ENCODE measurements around the gene GPR153. TPM values are rescaled to one million over a fixed set of nuclear protein-coding genes. Genes with fewer than 3 reads are reported as not detected.

The GPR153 gene
- total and polyA plus RNA-seq, 12 donors: 1.8 to 8.5 (median 3.6) TPM

DNA sequence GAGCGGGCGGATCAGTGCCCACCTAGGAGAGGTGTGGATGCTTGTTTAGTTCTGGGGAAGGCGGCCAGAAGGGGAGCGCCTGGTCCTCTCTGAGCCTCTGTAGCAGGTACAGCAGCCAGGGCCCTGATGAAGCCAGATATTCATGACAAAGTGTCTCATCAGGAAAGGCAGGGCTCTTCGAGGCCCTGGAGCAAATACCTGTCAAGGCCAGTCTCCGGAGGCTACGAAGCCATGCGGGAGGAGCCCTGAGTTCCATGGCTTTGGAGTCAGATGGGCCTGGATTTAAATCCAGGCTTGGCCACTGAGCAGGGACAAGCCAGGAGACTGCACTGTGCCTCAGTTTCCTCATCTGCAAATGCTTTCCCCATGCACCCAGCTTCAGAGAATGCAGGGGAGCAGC is 25.4 kb upstream of the GPR153 start:
- H3K4me1 ChIP-seq: peaks cover 0 to 23% (median 7%) of the 10 kb centered on the region in 9 donors
- ATAC-seq (no peak), DNase-seq (no peak)
- no peak overlapping the region for H3K27ac ChIP-seq
- intact Hi-C loops (cut with DNase I): no loop called here
- no peaks in the 10 kb centered on the region for H3K9me3 ChIP-seq
- no peak overlapping the region for H3K4me3 ChIP-seq
- WGBS, 2 donors: 96 to 97% methylated on average over 8 of the region's 8 CpGs
- H3K27me3 ChIP-seq: no peaks in the 10 kb centered on the region
- H3K36me3 ChIP-seq: no peaks in the 10 kb centered on the region
- TF ChIP-seq, protein P1, sequence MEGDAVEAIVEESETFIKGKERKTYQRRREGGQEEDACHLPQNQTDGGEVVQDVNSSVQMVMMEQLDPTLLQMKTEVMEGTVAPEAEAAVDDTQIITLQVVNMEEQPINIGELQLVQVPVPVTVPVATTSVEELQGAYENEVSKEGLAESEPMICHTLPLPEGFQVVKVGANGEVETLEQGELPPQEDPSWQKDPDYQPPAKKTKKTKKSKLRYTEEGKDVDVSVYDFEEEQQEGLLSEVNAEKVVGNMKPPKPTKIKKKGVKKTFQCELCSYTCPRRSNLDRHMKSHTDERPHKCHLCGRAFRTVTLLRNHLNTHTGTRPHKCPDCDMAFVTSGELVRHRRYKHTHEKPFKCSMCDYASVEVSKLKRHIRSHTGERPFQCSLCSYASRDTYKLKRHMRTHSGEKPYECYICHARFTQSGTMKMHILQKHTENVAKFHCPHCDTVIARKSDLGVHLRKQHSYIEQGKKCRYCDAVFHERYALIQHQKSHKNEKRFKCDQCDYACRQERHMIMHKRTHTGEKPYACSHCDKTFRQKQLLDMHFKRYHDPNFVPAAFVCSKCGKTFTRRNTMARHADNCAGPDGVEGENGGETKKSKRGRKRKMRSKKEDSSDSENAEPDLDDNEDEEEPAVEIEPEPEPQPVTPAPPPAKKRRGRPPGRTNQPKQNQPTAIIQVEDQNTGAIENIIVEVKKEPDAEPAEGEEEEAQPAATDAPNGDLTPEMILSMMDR (IDR thresholded peaks at IDR 0.05): no peak

DNA sequence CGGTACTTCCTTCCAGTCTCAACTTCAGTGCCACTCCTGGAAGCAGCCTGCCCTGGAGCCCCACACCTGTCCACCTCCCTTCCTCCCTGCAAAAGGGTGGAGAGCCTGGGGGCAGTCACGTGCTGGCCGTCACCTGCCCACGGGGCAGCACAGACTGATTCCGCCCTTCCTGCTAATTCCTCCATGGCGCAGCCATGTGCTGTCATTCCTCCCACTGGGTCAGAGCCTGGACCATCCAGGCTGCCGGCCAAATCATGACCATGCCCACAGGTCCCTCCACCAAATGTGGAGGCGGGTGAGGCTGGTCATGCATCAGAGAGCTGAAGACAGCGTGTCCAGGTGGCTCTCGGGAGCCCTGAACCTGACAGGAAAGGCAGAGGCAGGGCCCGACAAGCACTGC is 24.4 kb upstream of the GPR153 start:
- Histone ChIP-seq H3K9me3 (no peaks in the 10 kb centered on the region), H3K27me3 (no peaks in the 10 kb centered on the region), H3K27ac (no peak overlapping the region), H3K4me1 (peaks cover 0 to 16% (median 3%) of the 10 kb centered on the region in 9 donors), H3K4me3 (no peak overlapping the region), H3K36me3 (no peaks in the 10 kb centered on the region)
- intact Hi-C loops (cut with DNase I): no loop called here
- TF ChIP-seq, protein P1 (IDR thresholded peaks at IDR 0.05): no peak
- 92 to 94% methylated on average over 11 of the region's 11 CpGs for WGBS, 2 donors
- DNase-seq (no peak), ATAC-seq (no peak)

DNA sequence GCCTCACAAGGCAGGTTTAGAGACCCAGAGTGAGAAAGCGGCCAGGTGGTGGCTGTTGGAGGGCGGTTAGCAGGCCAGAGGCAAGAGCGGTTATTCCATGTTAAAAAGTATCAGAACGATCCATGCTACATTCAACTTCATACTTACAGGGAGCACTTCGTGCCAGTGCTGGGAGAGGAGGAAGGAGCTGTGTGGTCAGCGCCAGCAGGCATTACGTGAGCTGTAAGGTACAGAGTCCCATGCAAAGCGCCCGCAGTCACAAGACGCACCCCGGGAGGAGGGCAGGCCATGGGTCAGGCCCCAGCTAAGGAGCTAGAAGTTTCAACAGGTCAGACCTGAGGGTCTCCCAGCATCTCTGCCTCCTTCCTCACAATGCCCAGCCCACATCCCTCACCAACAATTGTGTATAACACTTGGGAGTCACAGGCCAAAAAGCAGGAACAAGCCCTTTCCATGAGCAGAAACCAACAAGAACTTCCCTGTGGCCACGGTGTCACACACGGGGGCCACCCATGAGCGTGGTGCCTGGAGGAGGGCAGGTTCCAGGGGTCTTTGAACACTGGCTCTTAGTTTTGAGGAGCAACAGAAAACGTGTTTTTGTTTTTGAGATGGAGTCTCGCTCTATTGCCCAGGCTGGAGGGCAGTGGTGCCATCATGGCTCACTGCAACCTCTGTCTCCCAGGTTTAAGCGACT is 21.8 kb upstream of the GPR153 start:
- H3K36me3 ChIP-seq: no peaks in the 10 kb centered on the region
- H3K9me3 ChIP-seq: no peaks in the 10 kb centered on the region
- H3K4me1 ChIP-seq: no peaks in the 10 kb centered on the region
- DNase-seq (no peak), ATAC-seq (no peak)
- intact Hi-C loops (cut with DNase I): loop anchor here in 1 of 10 donors (5.0 kb wide), 1 partner anchor 35 kb away; no protein-coding TSS in a partner anchor
- no peaks in the 10 kb centered on the region for H3K27me3 ChIP-seq
- H3K4me3 ChIP-seq: no peak overlapping the region
- TF ChIP-seq, protein P1 (IDR thresholded peaks at IDR 0.05): no peak
- WGBS, 2 donors: 93 to 97% methylated on average over 17 of the region's 17 CpGs
- no peak overlapping the region for H3K27ac ChIP-seq

DNA sequence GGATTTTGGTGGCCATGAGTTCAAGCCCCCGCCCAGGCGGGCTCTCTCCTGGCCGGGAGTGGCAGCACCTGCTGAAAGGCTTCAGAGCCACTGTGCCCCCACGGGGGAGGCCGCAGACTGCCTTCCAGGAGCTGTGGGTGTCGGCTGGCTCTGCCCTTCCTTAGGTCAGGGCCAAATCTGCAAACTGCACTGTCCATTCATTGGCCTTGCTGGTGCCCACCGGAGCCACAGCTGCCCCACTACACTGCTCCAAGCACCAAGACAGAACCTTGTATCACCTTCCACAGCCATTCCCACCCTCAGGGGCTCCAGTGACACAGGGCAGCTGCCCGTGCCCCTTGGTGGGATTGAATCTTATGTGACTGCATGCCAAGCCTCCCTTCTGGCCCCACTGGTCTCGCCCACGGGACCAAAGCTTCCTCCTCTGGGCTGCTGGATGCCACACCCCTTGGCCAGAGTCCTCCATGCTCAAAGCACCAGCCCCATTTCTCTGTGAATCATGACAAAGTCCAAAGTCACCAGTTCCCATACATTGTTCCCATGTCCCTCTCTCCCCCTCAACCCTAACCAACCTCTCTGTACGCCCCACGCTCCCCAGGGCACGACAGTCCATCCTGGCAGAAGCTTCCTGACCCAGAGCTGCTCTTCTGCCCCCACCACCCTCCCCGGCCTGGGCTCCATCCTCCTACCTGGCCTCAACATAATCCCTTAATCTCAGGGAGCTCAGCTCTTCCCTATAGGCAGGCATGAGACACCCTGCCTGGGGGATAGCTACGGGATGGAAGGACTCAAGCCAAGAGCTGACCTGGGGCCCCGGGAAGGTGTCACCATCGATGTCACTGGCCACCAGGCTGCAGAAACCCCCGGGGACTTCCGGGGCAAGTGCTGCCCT is 20.9 kb upstream of the GPR153 start:
- TF ChIP-seq, protein P1 (IDR thresholded peaks at IDR 0.05): no peak
- ATAC-seq (no peak), DNase-seq (no peak)
- H3K4me1 ChIP-seq: peaks cover 1 to 4% (median 3%) of the 10 kb centered on the region in 9 donors
- WGBS, 2 donors: 85 to 88% methylated on average over 19 of the region's 19 CpGs
- intact Hi-C loops (cut with DNase I): loop anchor here in 1 of 10 donors (5.0 kb wide), 1 partner anchor 34 kb away; no protein-coding TSS in a partner anchor
- H3K27ac ChIP-seq: no peak overlapping the region
- no peak overlapping the region for H3K4me3 ChIP-seq
- no peaks in the 10 kb centered on the region for H3K36me3 ChIP-seq
- H3K27me3 ChIP-seq: no peaks in the 10 kb centered on the region
- H3K9me3 ChIP-seq: no peaks in the 10 kb centered on the region
